ENCODE results near the gene MNDA. TPM values are rescaled to one million over a fixed set of nuclear protein-coding genes. Genes with fewer than 3 reads are reported as not detected.

Gene MNDA
- polyA plus RNA-seq (2013, experiment 1 of 2): not detected
- not detected for polyA plus RNA-seq (2013, experiment 2 of 2)

GRCh38 chr1:158830904-158831507 lies at the start of gene MNDA:
Gene MNDA (plus strand): TSS chr1:158831351. CDS start chr1:158842154, 10,803 bp downstream.
- no peak within 1 kb of the TSS for H3K4me3 ChIP-seq (ENCODE audit: low read length)
- H3K27me3 ChIP-seq (ENCODE audit: insufficient read depth, low read length): no peaks in the 10 kb centered on the region
- peaks cover 10% of the 10 kb centered on the region for H3K9me3 ChIP-seq (ENCODE audit: insufficient read depth, low read depth, low read length)
- H3K27ac ChIP-seq (ENCODE audit: low read depth, low read length): no peak within 1 kb of the TSS
- H3K36me3 ChIP-seq (ENCODE audit: insufficient read depth, low read length): no peaks in the 10 kb centered on the region
- no peak within 1 kb of the TSS for H3K9ac ChIP-seq (ENCODE audit: low read depth, low read length)
- no peaks in the 10 kb centered on the region for H3K4me1 ChIP-seq (ENCODE audit: insufficient read depth, low read length)
- WGBS: 91% methylated on average over 3 of the region's 5 CpGs

- Histone ChIP-seq H3K27ac (ENCODE audit: low read depth, low read length) (no peak overlapping the region), H3K4me1 (ENCODE audit: insufficient read depth, low read length) (peaks cover 4% of the 10 kb centered on the region; the same call in 1 of the 2 replicates), H3K27me3 (ENCODE audit: insufficient read depth, low read length) (no peaks in the 10 kb centered on the region), H3K9ac (ENCODE audit: low read depth, low read length) (no peak overlapping the region), H3K36me3 (ENCODE audit: insufficient read depth, low read length) (no peaks in the 10 kb centered on the region), H3K4me3 (ENCODE audit: low read length) (no peak overlapping the region), H3K9me3 (ENCODE audit: insufficient read depth, low read depth, low read length) (no peaks in the 10 kb centered on the region)
- WGBS: 64% methylated on average over 2 of the region's 2 CpGs
Observed at GRCh38 chr1:158793604-158794003, 37.5 kb upstream of the MNDA start.

GRCh38 chr1:158794247-158794646 lies 36.9 kb upstream of the MNDA start:
- WGBS: 80% methylated on average over 6 of the region's 6 CpGs
- H3K36me3 ChIP-seq (ENCODE audit: insufficient read depth, low read length): no peaks in the 10 kb centered on the region
- H3K4me3 ChIP-seq (ENCODE audit: low read length): no peak overlapping the region
- H3K9me3 ChIP-seq (ENCODE audit: insufficient read depth, low read depth, low read length): no peaks in the 10 kb centered on the region
- H3K9ac ChIP-seq (ENCODE audit: low read depth, low read length): no peak overlapping the region
- H3K27me3 ChIP-seq (ENCODE audit: insufficient read depth, low read length): no peaks in the 10 kb centered on the region
- H3K27ac ChIP-seq (ENCODE audit: low read depth, low read length): no peak overlapping the region
- H3K4me1 ChIP-seq (ENCODE audit: insufficient read depth, low read length): peaks cover 4% of the 10 kb centered on the region; the same call in 1 of the 2 replicates

- Histone ChIP-seq H3K27ac (ENCODE audit: low read depth, low read length) (no peak overlapping the region), H3K9me3 (ENCODE audit: insufficient read depth, low read depth, low read length) (no peaks in the 10 kb centered on the region), H3K36me3 (ENCODE audit: insufficient read depth, low read length) (no peaks in the 10 kb centered on the region), H3K9ac (ENCODE audit: low read depth, low read length) (no peak overlapping the region), H3K4me3 (ENCODE audit: low read length) (no peak overlapping the region), H3K27me3 (ENCODE audit: insufficient read depth, low read length) (no peaks in the 10 kb centered on the region), H3K4me1 (ENCODE audit: insufficient read depth, low read length) (peaks cover 4% of the 10 kb centered on the region; the same call in 1 of the 2 replicates)
- 92% methylated on average over 3 of the region's 3 CpGs for WGBS
Observed at GRCh38 chr1:158798531-158798930, 32.6 kb upstream of the MNDA start.

- Histone ChIP-seq H3K9me3 (ENCODE audit: insufficient read depth, low read depth, low read length) (no peaks in the 10 kb centered on the region), H3K27ac (ENCODE audit: low read depth, low read length) (no peak overlapping the region), H3K36me3 (ENCODE audit: insufficient read depth, low read length) (no peaks in the 10 kb centered on the region), H3K4me1 (ENCODE audit: insufficient read depth, low read length) (peaks cover 4% of the 10 kb centered on the region; the same call in 1 of the 2 replicates), H3K9ac (ENCODE audit: low read depth, low read length) (no peak overlapping the region), H3K4me3 (ENCODE audit: low read length) (no peak overlapping the region), H3K27me3 (ENCODE audit: insufficient read depth, low read length) (no peaks in the 10 kb centered on the region)
- WGBS: 95% methylated on average over 4 of the region's 4 CpGs
Observed at GRCh38 chr1:158799689-158800088, 31.5 kb upstream of the MNDA start.

- peaks cover 4% of the 10 kb centered on the region; the same call in 1 of the 2 replicates for H3K4me1 ChIP-seq (ENCODE audit: insufficient read depth, low read length)
- no peak overlapping the region for H3K27ac ChIP-seq (ENCODE audit: low read depth, low read length)
- no peaks in the 10 kb centered on the region for H3K9me3 ChIP-seq (ENCODE audit: insufficient read depth, low read depth, low read length)
- H3K27me3 ChIP-seq (ENCODE audit: insufficient read depth, low read length): no peaks in the 10 kb centered on the region
- no peak overlapping the region for H3K4me3 ChIP-seq (ENCODE audit: low read length)
- 96% methylated on average over 2 of the region's 2 CpGs for WGBS
- no peaks in the 10 kb centered on the region for H3K36me3 ChIP-seq (ENCODE audit: insufficient read depth, low read length)
- H3K9ac ChIP-seq (ENCODE audit: low read depth, low read length): no peak overlapping the region
Observed at GRCh38 chr1:158800526-158800925, 30.6 kb upstream of the MNDA start.

GRCh38 chr1:158801396-158801795 lies 29.8 kb upstream of the MNDA start:
- Histone ChIP-seq H3K9ac (ENCODE audit: low read depth, low read length) (no peak overlapping the region), H3K9me3 (ENCODE audit: insufficient read depth, low read depth, low read length) (no peaks in the 10 kb centered on the region), H3K4me3 (ENCODE audit: low read length) (no peak overlapping the region), H3K27me3 (ENCODE audit: insufficient read depth, low read length) (no peaks in the 10 kb centered on the region), H3K27ac (ENCODE audit: low read depth, low read length) (no peak overlapping the region), H3K36me3 (ENCODE audit: insufficient read depth, low read length) (no peaks in the 10 kb centered on the region), H3K4me1 (ENCODE audit: insufficient read depth, low read length) (peaks cover 4% of the 10 kb centered on the region; the same call in 1 of the 2 replicates)
- WGBS: 93% methylated on average over 1 of the region's 1 CpG

- H3K27me3 ChIP-seq (ENCODE audit: insufficient read depth, low read length): no peaks in the 10 kb centered on the region
- 92% methylated on average over 1 of the region's 1 CpG for WGBS
- H3K9ac ChIP-seq (ENCODE audit: low read depth, low read length): no peak overlapping the region
- H3K36me3 ChIP-seq (ENCODE audit: insufficient read depth, low read length): no peaks in the 10 kb centered on the region
- H3K27ac ChIP-seq (ENCODE audit: low read depth, low read length): no peak overlapping the region
- H3K9me3 ChIP-seq (ENCODE audit: insufficient read depth, low read depth, low read length): no peaks in the 10 kb centered on the region
- no peaks in the 10 kb centered on the region for H3K4me1 ChIP-seq (ENCODE audit: insufficient read depth, low read length)
- H3K4me3 ChIP-seq (ENCODE audit: low read length): no peak overlapping the region
Observed at GRCh38 chr1:158803678-158804077, 27.5 kb upstream of the MNDA start.

GRCh38 chr1:158806916-158807536 lies 24.1 kb upstream of the MNDA start:
- H3K4me3 ChIP-seq (ENCODE audit: low read length): no peak overlapping the region
- no peaks in the 10 kb centered on the region for H3K9me3 ChIP-seq (ENCODE audit: insufficient read depth, low read depth, low read length)
- no peak overlapping the region for H3K9ac ChIP-seq (ENCODE audit: low read depth, low read length)
- H3K36me3 ChIP-seq (ENCODE audit: insufficient read depth, low read length): no peaks in the 10 kb centered on the region
- WGBS: 87% methylated on average over 2 of the region's 6 CpGs
- H3K27me3 ChIP-seq (ENCODE audit: insufficient read depth, low read length): no peaks in the 10 kb centered on the region
- H3K4me1 ChIP-seq (ENCODE audit: insufficient read depth, low read length): no peaks in the 10 kb centered on the region
- H3K27ac ChIP-seq (ENCODE audit: low read depth, low read length): no peak overlapping the region

- Histone ChIP-seq H3K4me3 (ENCODE audit: low read length) (no peak overlapping the region), H3K9ac (ENCODE audit: low read depth, low read length) (no peak overlapping the region), H3K27ac (ENCODE audit: low read depth, low read length) (no peak overlapping the region), H3K4me1 (ENCODE audit: insufficient read depth, low read length) (no peaks in the 10 kb centered on the region), H3K36me3 (ENCODE audit: insufficient read depth, low read length) (no peaks in the 10 kb centered on the region), H3K9me3 (ENCODE audit: insufficient read depth, low read depth, low read length) (no peaks in the 10 kb centered on the region), H3K27me3 (ENCODE audit: insufficient read depth, low read length) (no peaks in the 10 kb centered on the region)
- WGBS: 94% methylated on average over 3 of the region's 3 CpGs
Observed at GRCh38 chr1:158809256-158809655, 21.9 kb upstream of the MNDA start.

- no peaks in the 10 kb centered on the region for H3K4me1 ChIP-seq (ENCODE audit: insufficient read depth, low read length)
- no peak overlapping the region for H3K9ac ChIP-seq (ENCODE audit: low read depth, low read length)
- H3K36me3 ChIP-seq (ENCODE audit: insufficient read depth, low read length): no peaks in the 10 kb centered on the region
- WGBS: 95% methylated on average over 5 of the region's 5 CpGs
- H3K4me3 ChIP-seq (ENCODE audit: low read length): no peak overlapping the region
- H3K9me3 ChIP-seq (ENCODE audit: insufficient read depth, low read depth, low read length): no peaks in the 10 kb centered on the region
- H3K27me3 ChIP-seq (ENCODE audit: insufficient read depth, low read length): no peaks in the 10 kb centered on the region
- H3K27ac ChIP-seq (ENCODE audit: low read depth, low read length): no peak overlapping the region
Observed at GRCh38 chr1:158809862-158810261, 21.3 kb upstream of the MNDA start.
